HEK293 (cell line): ENCODE results near the gene BCL2.

Experiments
- CTCF ChIA-PET: fragments of 350-600 bp; formaldehyde crosslinking; extraction: SDS; loops from one replicate; lab custom pipeline; 2021; ENCODE audit warnings: antibody characterized with exemption; lab: Yijun Ruan, JAX
- POLR2A ChIA-PET: fragments of 300-600 bp; formaldehyde crosslinking; extraction: SDS; loops from one replicate; lab custom pipeline; 2020; ENCODE audit warnings: antibody characterized with exemption, inconsistent platforms; lab: Yijun Ruan, JAX
- H3K27ac ChIP-seq: fragments of 200-500 bp; sonication (Bioruptor generic); 2 replicates; pipeline ENCODE4 v1.5.1; 2014; ENCODE audit warnings: low read depth, low read length, control low read depth, inconsistent platforms; ENCODE audit errors: extremely low read depth
- H3K36me3 ChIP-seq, 2 experiments: fragments of 200-500 bp in 1 of 2; sonication (Bioruptor generic) in 1 of 2; 1 replicate in 1 of 2; 2 replicates in 1 of 2; pipeline ENCODE4 v1.5.1; 2014 to 2017; ENCODE audit warnings: inconsistent platforms in 2 of 2, low read length in 2 of 2; ENCODE audit not compliant: control insufficient read depth in 2 of 2, insufficient read depth in 1 of 2
- H3K4me1 ChIP-seq: fragments of 200-500 bp; sonication (Bioruptor generic); 2 replicates; pipeline ENCODE4 v1.5.1; 2014; ENCODE audit warnings: mild to moderate bottlenecking, low read length, inconsistent platforms; ENCODE audit not compliant: control insufficient read depth, insufficient read depth
- H3K4me3 ChIP-seq: 2 replicates; pipeline ENCODE4 v1.5.1; 2011; ENCODE audit warnings: low read depth, mild to moderate bottlenecking, control low read depth, low read length, moderate library complexity
- H3K9me3 ChIP-seq: fragments of 200-500 bp; sonication (Bioruptor generic); 2 replicates; pipeline ENCODE4 v1.5.1; 2014; ENCODE audit warnings: low read depth, low read length, inconsistent platforms; ENCODE audit not compliant: control insufficient read depth, insufficient read depth
- KLF16 ChIP-seq: fragments of 450-650 bp; formaldehyde crosslinking; IDR thresholded peaks from 2 replicates; pipeline ENCODE4 v1.5.1; 2017; ENCODE audit warnings: missing biosample characterization, missing genetic modification characterization
- KLF8 ChIP-seq: fragments of 450-650 bp; formaldehyde crosslinking; IDR thresholded peaks from 2 replicates; pipeline ENCODE4 v1.5.1; 2016; ENCODE audit warnings: missing biosample characterization, missing genetic modification characterization
- KLF9 ChIP-seq: fragments of 450-650 bp; formaldehyde crosslinking; IDR thresholded peaks from 2 replicates; pipeline ENCODE4 v1.5.1; 2016; ENCODE audit warnings: missing biosample characterization, missing genetic modification characterization, low read depth
- PRDM4 ChIP-seq: fragments of 450-650 bp; formaldehyde crosslinking; IDR thresholded peaks from 2 replicates; pipeline ENCODE4 v1.5.1; 2017; ENCODE audit warnings: missing biosample characterization, missing genetic modification characterization
- SCRT2 ChIP-seq: fragments of 450-650 bp; formaldehyde crosslinking; IDR thresholded peaks from 2 replicates; pipeline ENCODE4 v1.5.1; 2016; ENCODE audit warnings: missing biosample characterization, missing genetic modification characterization
- ZBTB17 ChIP-seq: fragments of 450-650 bp; formaldehyde crosslinking; IDR thresholded peaks from 2 replicates; pipeline ENCODE4 v1.5.1; 2016; ENCODE audit warnings: missing biosample characterization, missing genetic modification characterization
- ZBTB6 ChIP-seq: fragments of 450-650 bp; formaldehyde crosslinking; IDR thresholded peaks from 2 replicates; pipeline ENCODE4 v1.5.1; 2017; ENCODE audit warnings: missing biosample characterization, missing genetic modification characterization
- ZFHX2 ChIP-seq: fragments of 450-650 bp; formaldehyde crosslinking; conservative IDR thresholded peaks from 2 replicates; pipeline ENCODE4 v1.5.1; 2016; ENCODE audit warnings: missing biosample characterization, missing genetic modification characterization
- ZNF155 ChIP-seq: fragments of 450-650 bp; formaldehyde crosslinking; IDR thresholded peaks from 2 replicates; pipeline ENCODE4 v1.5.1; 2016; ENCODE audit warnings: missing biosample characterization, missing genetic modification characterization
- ZNF18 ChIP-seq: fragments of 450-650 bp; formaldehyde crosslinking; IDR thresholded peaks from 2 replicates; pipeline ENCODE4 v1.5.1; 2016; ENCODE audit warnings: missing biosample characterization, missing genetic modification characterization
- ZNF211 ChIP-seq: fragments of 450-650 bp; formaldehyde crosslinking; IDR thresholded peaks from 2 replicates; pipeline ENCODE4 v1.5.1; 2016; ENCODE audit warnings: low read depth, missing biosample characterization, missing genetic modification characterization
- ZNF324 ChIP-seq: fragments of 450-650 bp; formaldehyde crosslinking; IDR thresholded peaks from 2 replicates; pipeline ENCODE4 v1.5.1; 2016; ENCODE audit warnings: missing biosample characterization, missing genetic modification characterization
- ZNF558 ChIP-seq: fragments of 450-650 bp; formaldehyde crosslinking; IDR thresholded peaks from 2 replicates; pipeline ENCODE4 v1.5.1; 2016; ENCODE audit warnings: missing biosample characterization, missing genetic modification characterization
- ZNF561 ChIP-seq: fragments of 450-650 bp; IDR thresholded peaks from 2 replicates; pipeline ENCODE4 v1.5.1; 2018; ENCODE audit warnings: missing biosample characterization, missing genetic modification characterization, borderline replicate concordance
- ZNF600 ChIP-seq: fragments of 450-650 bp; formaldehyde crosslinking; IDR thresholded peaks from 2 replicates; pipeline ENCODE4 v1.5.1; 2016; ENCODE audit warnings: missing biosample characterization, missing genetic modification characterization
- ZNF639 ChIP-seq: fragments of 450-650 bp; formaldehyde crosslinking; IDR thresholded peaks from 2 replicates; pipeline ENCODE4 v1.5.1; 2016; ENCODE audit warnings: missing biosample characterization, missing genetic modification characterization
- ZNF707 ChIP-seq: fragments of 450-650 bp; formaldehyde crosslinking; IDR thresholded peaks from 2 replicates; pipeline ENCODE4 v1.5.1; 2016; ENCODE audit warnings: missing biosample characterization, missing genetic modification characterization
- ZSCAN4 ChIP-seq: fragments of 450-650 bp; formaldehyde crosslinking; IDR thresholded peaks from 2 replicates; pipeline ENCODE4 v1.5.1; 2017; ENCODE audit warnings: missing biosample characterization, missing genetic modification characterization

BCL2 gene

GRCh38 chr18:63266888-63267790, 52.4 kb downstream of the BCL2 start:
- Histone ChIP-seq H3K4me3 (no peak overlapping the region), H3K4me1 (peaks cover 7% of the 10 kb centered on the region), H3K9me3 (no peaks in the 10 kb centered on the region), H3K27ac (no peak overlapping the region), H3K36me3 (no peaks in the 10 kb centered on the region)
- ChIA-PET CTCF (no interaction called here), POLR2A (no interaction called here)
- TF ChIP-seq ZNF707: no peak
- no peak for TF ChIP-seq ZBTB6 (tag by site-specific recombination)
- no peak for TF ChIP-seq ZNF324 (tag by site-specific recombination)
- TF ChIP-seq ZSCAN4 (tag by site-specific recombination): no peak
- no peak for TF ChIP-seq ZFHX2 (tag by site-specific recombination)
- no peak for TF ChIP-seq ZNF561 (tag by site-specific recombination)
- TF ChIP-seq KLF9 (tag by site-specific recombination): no peak
- no peak for TF ChIP-seq ZNF558 (tag by site-specific recombination)
- no peak for TF ChIP-seq KLF16 (tag by site-specific recombination)
- no peak for TF ChIP-seq KLF8
- no peak for TF ChIP-seq ZNF639 (tag by site-specific recombination)
- no peak for TF ChIP-seq PRDM4 (tag by site-specific recombination)
- TF ChIP-seq ZNF155: no peak
- TF ChIP-seq ZNF211 (tag by site-specific recombination): no peak
- TF ChIP-seq ZNF600 (tag by site-specific recombination): no peak
- TF ChIP-seq ZNF18: no peak
- TF ChIP-seq ZBTB17 (tag by site-specific recombination): no peak
- TF ChIP-seq SCRT2 (tag by site-specific recombination): no peak
